Psoas muscle (tissue), 8 donors: Measurements from ENCODE around the gene MPHOSPH9. TPM values are rescaled to one million over a fixed set of nuclear protein-coding genes. Genes with fewer than 3 reads are reported as not detected.
"Not testable (repeated sequence)": the region's sequence is repeated elsewhere in the genome, so short reads cannot be mapped to it uniquely, and the experiment has no call there.

Source experiments
- ATAC-seq, 4 donors: fragments of 200-7000 bp; cut with Tn5 transposase; one replicate each; pipeline ENCODE4 v1.9.1; 2020; ENCODE audit warnings: moderate library complexity in 3 of 4, mild to moderate bottlenecking in 2 of 4
- DNase-seq, 2 donors: peaks; one replicate each; pipeline ENCODE4 v3.0.0-alpha.2; 2020
- H3K27ac ChIP-seq: fragments of 200-600 bp; one replicate; pipeline ENCODE4 v1.8.0; 2022
- H3K27me3 ChIP-seq, 3 donors: fragments of 200-600 bp in 1 of 3; one replicate each; pipeline versions ENCODE4 v1.6.1 to v1.8.0; 2013 to 2022; ENCODE audit warnings: low read length in 2 of 3, mild to moderate bottlenecking in 2 of 3, moderate library complexity in 1 of 3; ENCODE audit not compliant: insufficient read depth in 3 of 3
- H3K36me3 ChIP-seq, 2 donors: fragments of 200-600 bp in 1 of 2; one replicate each; pipeline versions ENCODE4 v1.6.1 to v1.8.0; 2013 to 2022; ENCODE audit warnings: low read depth in 1 of 2, mild to moderate bottlenecking in 1 of 2, moderate library complexity in 1 of 2; ENCODE audit not compliant: insufficient read depth in 1 of 2
- H3K4me1 ChIP-seq: fragments of 200-600 bp; one replicate; pipeline ENCODE4 v1.8.0; 2022
- H3K4me3 ChIP-seq: fragments of 200-600 bp; one replicate; pipeline ENCODE4 v1.8.0; 2022; ENCODE audit warnings: mild to moderate bottlenecking
- H3K9me3 ChIP-seq: fragments of 200-600 bp; one replicate; pipeline ENCODE4 v1.8.0; 2022
- WGBS, 3 donors: extraction: QIAGEN DNeasy Blood & Tissue Kit; methylation state at CpG; one replicate each; pipeline versions ENCODE4 v1.1.6 to v1.1.7; 2013; 5-methylcytosine and 5-hydroxymethylcytosine counted together
- intact Hi-C, 2 donors: fragments of 100-400 bp; cut with DNase I; formaldehyde crosslinking; loops; one replicate each; pipeline versions ENCODE4 v1.11.0 to v1.14.2; 2022
- polyA plus RNA-seq, 3 donors: library from polyadenylated mRNA; stranded (reverse); fragments of 200-250 nt; gene quantifications; one replicate each; pipeline ENCODE4 v1.2.3, GENCODE V29; 2013
- total RNA-seq, 4 donors: library from RNA; stranded (reverse); fragmentation: NEBNext Ultra II Directional in 2 of 4; extraction: Animal tissue kit (Norgen Biotek cat#: 25700) in 2 of 4; gene quantifications; one replicate each; pipeline versions ENCODE4 v1.2.1 to v1.2.4, GENCODE V29; 2021 to 2023
- TF ChIP-seq, protein P1 (sequence below): fragments of 200-600 bp; IDR thresholded peaks from one replicate; pipeline ENCODE4 v1.8.0; 2022; ENCODE audit warnings: antibody characterized with exemption
- donor health status: healthy with polysubstance abuse.
- donor health status: DM: no; HTN: no; CAD: no; lungs with moderate emphysema.
- donor health status: Bipolar disorder and iron deficiency.
- donor health status: healthy.
- donor health status: DM: yes; HTN: yes; CAD: no.
- donor health status: DM: no; HTN: no; CAD: no.
- donor health status: DM: no; HTN: no; CAD: no.
- donor health status: DM: yes; HTN: yes; CAD: no.

The MPHOSPH9 gene
- total and polyA plus RNA-seq, 7 donors: 3.2 to 14.4 (median 8.7) TPM

DNA sequence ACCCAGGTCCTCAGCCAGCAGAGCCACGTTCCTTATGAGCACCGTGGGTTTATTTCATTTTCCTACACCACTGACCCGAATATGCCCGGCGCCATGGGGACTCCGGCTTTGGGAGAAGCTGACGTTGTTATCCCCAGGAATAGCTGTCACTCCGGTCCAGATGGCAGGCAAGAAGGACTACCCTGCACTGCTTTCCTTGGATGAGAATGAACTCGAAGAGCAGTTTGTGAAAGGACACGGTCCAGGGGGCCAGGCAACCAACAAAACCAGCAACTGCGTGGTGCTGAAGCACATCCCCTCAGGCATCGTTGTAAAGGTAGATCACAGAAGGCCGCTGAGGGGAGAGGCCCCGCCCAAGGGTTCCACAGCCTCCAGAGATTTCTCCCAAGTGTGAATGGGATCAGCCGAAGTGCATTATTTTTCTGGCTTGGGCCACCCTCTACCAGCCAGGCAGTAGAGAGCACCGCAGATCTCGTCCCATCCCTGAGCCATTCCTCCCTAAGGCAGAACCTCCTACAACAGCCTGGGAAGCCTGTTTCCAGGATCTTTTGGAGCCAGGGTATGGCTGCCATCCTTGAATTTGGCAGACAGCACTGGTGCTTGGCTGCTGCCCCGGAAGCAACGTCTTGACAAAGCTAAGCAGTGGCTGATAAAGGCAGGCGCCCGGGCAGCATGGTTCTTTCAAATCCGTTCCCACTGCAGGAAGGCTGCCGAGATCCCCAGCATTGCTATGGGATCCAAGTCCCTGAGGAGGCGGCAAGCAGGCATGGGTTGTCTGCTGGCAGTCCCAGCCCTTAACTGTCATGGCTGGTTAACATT is 20.9 kb upstream of the MPHOSPH9 start:
- TF ChIP-seq, protein P1, sequence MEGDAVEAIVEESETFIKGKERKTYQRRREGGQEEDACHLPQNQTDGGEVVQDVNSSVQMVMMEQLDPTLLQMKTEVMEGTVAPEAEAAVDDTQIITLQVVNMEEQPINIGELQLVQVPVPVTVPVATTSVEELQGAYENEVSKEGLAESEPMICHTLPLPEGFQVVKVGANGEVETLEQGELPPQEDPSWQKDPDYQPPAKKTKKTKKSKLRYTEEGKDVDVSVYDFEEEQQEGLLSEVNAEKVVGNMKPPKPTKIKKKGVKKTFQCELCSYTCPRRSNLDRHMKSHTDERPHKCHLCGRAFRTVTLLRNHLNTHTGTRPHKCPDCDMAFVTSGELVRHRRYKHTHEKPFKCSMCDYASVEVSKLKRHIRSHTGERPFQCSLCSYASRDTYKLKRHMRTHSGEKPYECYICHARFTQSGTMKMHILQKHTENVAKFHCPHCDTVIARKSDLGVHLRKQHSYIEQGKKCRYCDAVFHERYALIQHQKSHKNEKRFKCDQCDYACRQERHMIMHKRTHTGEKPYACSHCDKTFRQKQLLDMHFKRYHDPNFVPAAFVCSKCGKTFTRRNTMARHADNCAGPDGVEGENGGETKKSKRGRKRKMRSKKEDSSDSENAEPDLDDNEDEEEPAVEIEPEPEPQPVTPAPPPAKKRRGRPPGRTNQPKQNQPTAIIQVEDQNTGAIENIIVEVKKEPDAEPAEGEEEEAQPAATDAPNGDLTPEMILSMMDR: no peak
- DNase-seq (no peak), ATAC-seq (peak; percentile 30 to 62 (median 46))
- H3K36me3 ChIP-seq: peaks cover 0 to 53% of the 10 kb centered on the region in 2 donors
- H3K4me1 ChIP-seq: peaks cover 24% of the 10 kb centered on the region
- H3K27me3 ChIP-seq: no peaks in the 10 kb centered on the region
- 27 to 63% (median 35%) methylated on average over 24 of the region's 24 CpGs for WGBS, 3 donors
- H3K4me3 ChIP-seq: no peak overlapping the region
- no peaks in the 10 kb centered on the region for H3K9me3 ChIP-seq
- H3K27ac ChIP-seq: peak overlapping the region; percentile 36
- intact Hi-C loops: no loop called here

DNA sequence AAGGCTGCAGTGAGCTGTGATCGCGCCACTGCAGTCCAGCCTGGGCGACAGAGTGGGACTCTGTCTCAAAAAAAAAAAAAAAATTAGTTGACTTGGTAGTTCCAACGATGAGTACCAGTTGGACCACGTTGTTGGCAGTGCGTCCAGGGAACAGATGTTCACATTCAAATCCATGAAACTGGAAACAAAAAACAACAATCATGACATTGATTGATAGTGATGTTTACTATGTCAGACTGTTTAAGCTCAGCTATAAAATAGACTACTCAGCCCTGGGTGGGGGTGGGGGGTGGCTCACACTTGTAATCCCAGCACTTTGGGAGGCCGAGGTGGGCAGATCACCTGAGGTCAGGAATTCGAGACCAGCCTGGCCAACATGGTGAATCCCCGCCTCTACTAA is 19.4 kb upstream of the MPHOSPH9 start:
- intact Hi-C loops, H3K9me3 ChIP-seq, H3K4me3 ChIP-seq, DNase-seq, ATAC-seq, H3K27me3 ChIP-seq: not testable (repeated sequence)
- 50 to 66% (median 56%) methylated on average over 9 of the region's 9 CpGs for WGBS, 3 donors
- Histone ChIP-seq H3K27ac (peak overlapping the region; percentile 57), H3K4me1 (peaks cover 24% of the 10 kb centered on the region), H3K36me3 (peaks cover 0 to 46% of the 10 kb centered on the region in 2 donors)

DNA sequence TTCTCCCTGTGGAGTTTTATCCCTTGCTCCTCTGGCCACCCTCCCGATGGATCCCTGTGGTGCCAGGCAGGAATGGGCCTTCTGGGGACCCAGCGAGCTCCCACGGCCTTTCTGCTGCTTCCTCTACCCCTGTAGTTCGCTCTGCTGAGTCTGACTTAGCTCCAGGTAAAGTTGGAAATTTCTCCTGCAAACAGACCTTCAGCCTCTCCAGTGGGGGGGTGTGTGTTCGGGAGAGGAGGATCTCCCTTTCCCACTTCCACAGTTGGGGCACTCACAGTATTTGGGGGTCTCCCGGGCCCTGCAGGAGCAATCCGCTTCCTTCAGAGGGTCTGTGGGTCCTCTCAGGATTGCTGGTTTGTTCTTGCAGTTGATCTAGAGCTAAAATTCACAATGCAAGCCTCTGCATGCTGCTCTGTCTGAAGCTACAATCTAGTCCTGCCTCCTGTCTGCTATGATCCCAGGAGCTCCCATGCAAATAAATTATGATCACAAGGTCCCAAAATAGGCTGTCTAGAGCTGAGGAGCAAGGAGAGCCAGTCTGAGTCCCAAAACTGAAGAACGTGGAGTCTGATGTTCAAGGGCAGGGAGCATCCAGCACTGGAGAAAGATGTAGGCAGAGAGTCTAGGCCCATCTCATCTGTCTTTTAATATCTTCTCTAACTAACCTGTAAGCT is 18.6 kb upstream of the MPHOSPH9 start:
- H3K4me1 ChIP-seq: peaks cover 24% of the 10 kb centered on the region
- no peaks in the 10 kb centered on the region for H3K9me3 ChIP-seq
- peaks cover 0 to 39% of the 10 kb centered on the region in 2 donors for H3K36me3 ChIP-seq
- intact Hi-C loops: no loop called here
- H3K4me3 ChIP-seq: peak overlapping the region; percentile 24
- WGBS, 3 donors: 77 to 92% (median 77%) methylated on average over 8 of the region's 8 CpGs
- H3K27ac ChIP-seq: peak overlapping the region; percentile 57
- TF ChIP-seq, protein P1: no peak
- H3K27me3 ChIP-seq: no peaks in the 10 kb centered on the region
- ATAC-seq: peak; percentile 42 to 72 (median 67)
- no peak for DNase-seq

DNA sequence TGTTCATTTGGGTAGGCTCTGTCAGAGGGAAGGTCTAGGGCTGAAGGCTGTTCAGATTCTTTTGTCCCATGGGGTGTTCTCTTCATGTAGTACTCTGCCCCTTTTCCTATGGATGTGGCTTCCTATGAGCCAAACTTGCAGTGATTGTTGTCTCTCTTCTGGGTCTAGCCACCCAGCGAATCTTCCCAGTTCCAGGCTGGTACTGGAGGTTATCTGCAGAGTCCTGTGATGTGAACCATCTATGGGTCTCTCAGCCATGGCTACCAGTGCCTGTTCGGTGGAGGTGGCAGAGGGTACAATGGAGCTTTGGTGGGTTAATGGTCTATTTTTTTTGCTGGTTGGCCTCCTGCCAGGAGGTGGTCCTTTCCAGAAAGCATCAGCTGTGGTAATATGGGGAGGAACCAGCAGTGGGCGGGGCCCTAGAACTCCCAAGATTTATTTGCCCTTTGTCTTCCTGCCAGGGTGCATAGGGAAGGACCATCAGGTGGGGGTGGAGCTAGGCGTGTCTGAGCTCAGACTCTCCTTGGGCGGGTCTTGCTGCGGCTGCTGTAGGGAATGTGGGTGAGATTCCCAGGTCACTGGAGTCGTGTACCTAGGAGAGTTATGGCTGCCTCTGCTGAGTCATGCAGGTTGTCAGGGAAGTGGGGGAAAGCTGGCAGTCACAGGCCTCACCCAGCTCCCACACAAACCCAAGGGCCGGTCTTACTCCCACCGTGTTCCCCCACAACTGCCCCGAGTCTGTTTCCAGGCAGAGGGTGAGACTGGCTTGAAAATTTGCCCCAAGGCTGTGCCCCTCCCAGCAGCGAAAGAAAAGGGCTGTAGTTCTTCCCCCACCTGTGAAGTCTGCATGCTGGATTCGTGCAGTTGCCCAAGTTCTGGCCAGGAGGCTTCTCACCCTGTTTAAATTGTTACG is 17.8 kb upstream of the MPHOSPH9 start:
- 67 to 85% (median 75%) methylated on average over 13 of the region's 13 CpGs for WGBS, 3 donors
- H3K36me3 ChIP-seq: peaks cover 0 to 30% of the 10 kb centered on the region in 2 donors
- peaks cover 24% of the 10 kb centered on the region for H3K4me1 ChIP-seq
- H3K27me3 ChIP-seq: no peaks in the 10 kb centered on the region
- intact Hi-C loops: no loop called here
- no peaks in the 10 kb centered on the region for H3K9me3 ChIP-seq
- H3K4me3 ChIP-seq: peak overlapping the region; percentile 24
- peak overlapping the region; percentile 57 for H3K27ac ChIP-seq
- peak in 2 of 4 donors; percentile 26 to 54 for ATAC-seq
- DNase-seq: no peak
- TF ChIP-seq, protein P1: no peak

DNA sequence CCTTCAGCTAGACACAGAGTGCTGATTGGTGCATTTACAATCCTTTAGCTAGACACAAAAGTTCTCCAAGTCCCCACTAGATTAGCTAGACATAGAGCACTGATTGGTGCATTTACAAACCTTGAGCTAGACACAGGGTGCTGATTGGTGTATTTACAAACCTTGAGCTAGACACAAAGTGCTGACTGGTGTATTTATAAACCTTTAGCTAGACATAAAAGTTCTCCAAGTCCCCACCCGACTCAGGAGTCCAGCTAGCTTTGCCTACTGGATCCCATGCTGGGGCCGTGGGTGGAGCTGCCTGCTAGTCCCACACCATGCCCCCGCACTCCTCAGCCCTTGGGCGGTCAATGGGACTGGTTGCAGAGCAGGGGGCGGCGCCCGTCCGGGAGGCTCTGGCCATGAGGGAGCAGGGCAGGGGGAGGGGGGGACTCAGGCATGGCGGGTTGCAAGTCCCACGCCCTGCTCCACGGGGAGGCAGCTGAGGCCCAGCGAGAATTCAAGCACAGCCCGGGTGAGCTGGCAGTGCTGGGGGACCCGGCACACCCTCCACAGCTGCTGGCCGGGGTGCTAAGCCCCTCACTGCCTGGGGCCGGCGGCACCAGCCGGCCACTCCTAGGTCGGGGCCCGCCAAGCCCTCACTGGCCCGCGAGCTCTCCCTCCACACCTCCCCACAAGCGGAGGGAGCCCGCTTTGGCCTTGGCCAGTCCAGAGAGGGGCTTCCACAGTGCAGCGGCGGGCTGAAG is 16.2 kb upstream of the MPHOSPH9 start:
- Histone ChIP-seq H3K4me1 (peaks cover 21% of the 10 kb centered on the region), H3K36me3 (peaks cover 0 to 15% of the 10 kb centered on the region in 2 donors)
- intact Hi-C loops, H3K27ac ChIP-seq, ATAC-seq, H3K27me3 ChIP-seq, H3K4me3 ChIP-seq, H3K9me3 ChIP-seq, DNase-seq: not testable (repeated sequence)
- WGBS, 3 donors: 95 to 98% (median 96%) methylated on average over 23 to 26 of the region's 26 CpGs

DNA sequence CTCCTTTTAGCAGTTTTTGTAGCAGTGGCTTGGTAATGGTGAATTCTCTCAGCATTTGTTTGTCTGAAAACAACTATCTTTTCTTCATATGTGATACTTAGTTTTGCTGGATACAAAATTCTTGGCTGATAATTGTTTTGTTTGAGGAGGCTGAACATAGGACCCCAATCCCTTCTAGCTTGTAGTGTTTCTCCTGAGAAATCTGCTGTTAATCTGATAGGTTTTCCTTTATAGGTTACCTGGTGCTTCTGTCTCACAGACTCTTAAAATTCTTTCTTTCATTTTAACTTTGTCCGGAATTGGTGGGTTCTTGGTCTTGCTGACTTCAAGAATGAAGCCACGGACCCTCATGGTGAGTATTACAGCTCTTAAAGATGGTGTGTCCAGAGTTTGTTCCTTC is 15.2 kb upstream of the MPHOSPH9 start:
- peaks cover 19% of the 10 kb centered on the region for H3K4me1 ChIP-seq
- DNase-seq, H3K9me3 ChIP-seq, H3K36me3 ChIP-seq, H3K27ac ChIP-seq, H3K27me3 ChIP-seq, ATAC-seq, H3K4me3 ChIP-seq, intact Hi-C loops: not testable (repeated sequence)
- WGBS, 3 donors: 95 to 99% (median 98%) methylated on average over 2 of the region's 2 CpGs
